ENCODE data around the gene DAB2. TPM values are rescaled to one million over a fixed set of nuclear protein-coding genes. Genes with fewer than 3 reads are reported as not detected.
A peak's percentile ranks its signal among the peaks of the same experiment; 100 is the strongest.

The DAB2 gene
- polyA plus RNA-seq, 1 donor (not counting 4 experiments of a cell fraction or from before 2014, with no cell fraction given), result 10.4 TPM

GRCh38 chr5:39411061-39411460, 13.7 kb downstream of the DAB2 start:
- peak overlapping the region; percentile 1 for H3K27ac ChIP-seq (ENCODE audit: control insufficient read depth, insufficient read depth, low read length)
- H3K27me3 ChIP-seq (ENCODE audit: control insufficient read depth, extremely low read depth, insufficient read depth, low read length), result no peaks in the 10 kb centered on the region
- H3K9ac ChIP-seq (ENCODE audit: control insufficient read depth, extremely low read depth, insufficient read depth, low read length), result no peak overlapping the region
- FAIRE-seq (no peak), DNase-seq (ENCODE audit: low read depth, low spot score) (no peak)
- H3K4me2 ChIP-seq (ENCODE audit: control insufficient read depth, extremely low read depth, insufficient read depth, low read depth, low read length), result peak overlapping the region; percentile 25
- H2AFZ ChIP-seq (ENCODE audit: control insufficient read depth, low read length), result no peak overlapping the region
- dilution Hi-C loops (cut with MboI; ENCODE audit: extremely low pct_ligation_motif_present, low sequenced_read_pairs), result no loop called here
- peaks cover 5% of the 10 kb centered on the region for H3K79me2 ChIP-seq (ENCODE audit: control insufficient read depth, insufficient read depth, low read length)
- no peaks in the 10 kb centered on the region for H4K20me1 ChIP-seq (ENCODE audit: control insufficient read depth, extremely low read depth, insufficient read depth, low read length)
- no peaks in the 10 kb centered on the region for H3K9me1 ChIP-seq (ENCODE audit: control insufficient read depth, extremely low read depth, insufficient read depth, low read length)
- TF ChIP-seq EZH2 (IDR thresholded peaks at IDR 0.05; ENCODE audit: low read length), result no peak
- TF ChIP-seq, protein P1, sequence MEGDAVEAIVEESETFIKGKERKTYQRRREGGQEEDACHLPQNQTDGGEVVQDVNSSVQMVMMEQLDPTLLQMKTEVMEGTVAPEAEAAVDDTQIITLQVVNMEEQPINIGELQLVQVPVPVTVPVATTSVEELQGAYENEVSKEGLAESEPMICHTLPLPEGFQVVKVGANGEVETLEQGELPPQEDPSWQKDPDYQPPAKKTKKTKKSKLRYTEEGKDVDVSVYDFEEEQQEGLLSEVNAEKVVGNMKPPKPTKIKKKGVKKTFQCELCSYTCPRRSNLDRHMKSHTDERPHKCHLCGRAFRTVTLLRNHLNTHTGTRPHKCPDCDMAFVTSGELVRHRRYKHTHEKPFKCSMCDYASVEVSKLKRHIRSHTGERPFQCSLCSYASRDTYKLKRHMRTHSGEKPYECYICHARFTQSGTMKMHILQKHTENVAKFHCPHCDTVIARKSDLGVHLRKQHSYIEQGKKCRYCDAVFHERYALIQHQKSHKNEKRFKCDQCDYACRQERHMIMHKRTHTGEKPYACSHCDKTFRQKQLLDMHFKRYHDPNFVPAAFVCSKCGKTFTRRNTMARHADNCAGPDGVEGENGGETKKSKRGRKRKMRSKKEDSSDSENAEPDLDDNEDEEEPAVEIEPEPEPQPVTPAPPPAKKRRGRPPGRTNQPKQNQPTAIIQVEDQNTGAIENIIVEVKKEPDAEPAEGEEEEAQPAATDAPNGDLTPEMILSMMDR (optimal IDR thresholded peaks at IDR 0.05 in 1 of 3, IDR thresholded peaks at IDR 0.05 in 1 of 3, conservative IDR thresholded peaks at IDR 0.05 in 1 of 3; ENCODE audit: extremely low read depth in 1 of 3, insufficient read depth in 2 of 3, low read length in 3 of 3), result no peak
- H3K9me3 ChIP-seq (ENCODE audit: control insufficient read depth, low read depth, low read length), result no peaks in the 10 kb centered on the region
- H3K4me3 ChIP-seq (ENCODE audit: control insufficient read depth in 2 of 3, extremely low read depth in 1 of 3, insufficient read depth in 2 of 3, low read depth in 1 of 3, low read length in 3 of 3), result no peak overlapping the region
- H3K4me1 ChIP-seq (ENCODE audit: control insufficient read depth, extremely low read depth, insufficient read depth, low read length), result peaks cover 23% of the 10 kb centered on the region
- H3K36me3 ChIP-seq (ENCODE audit: control insufficient read depth in 2 of 2, extremely low read depth in 1 of 2, insufficient read depth in 2 of 2, low read length in 2 of 2), result no peaks in the 10 kb centered on the region

- H2AFZ ChIP-seq (ENCODE audit: control insufficient read depth, low read length), result no peak overlapping the region
- TF ChIP-seq, protein P1 (optimal IDR thresholded peaks at IDR 0.05 in 1 of 3, IDR thresholded peaks at IDR 0.05 in 1 of 3, conservative IDR thresholded peaks at IDR 0.05 in 1 of 3; ENCODE audit: extremely low read depth in 1 of 3, insufficient read depth in 2 of 3, low read length in 3 of 3), result no peak
- TF ChIP-seq EZH2 (IDR thresholded peaks at IDR 0.05; ENCODE audit: low read length), result no peak
- H3K27ac ChIP-seq (ENCODE audit: control insufficient read depth, insufficient read depth, low read length), result no peak overlapping the region
- H3K4me2 ChIP-seq (ENCODE audit: control insufficient read depth, extremely low read depth, insufficient read depth, low read depth, low read length), result no peak overlapping the region
- H3K9me3 ChIP-seq (ENCODE audit: control insufficient read depth, low read depth, low read length), result no peaks in the 10 kb centered on the region
- H3K27me3 ChIP-seq (ENCODE audit: control insufficient read depth, extremely low read depth, insufficient read depth, low read length), result no peaks in the 10 kb centered on the region
- peaks cover 23% of the 10 kb centered on the region for H3K4me1 ChIP-seq (ENCODE audit: control insufficient read depth, extremely low read depth, insufficient read depth, low read length)
- H3K79me2 ChIP-seq (ENCODE audit: control insufficient read depth, insufficient read depth, low read length), result peaks cover 3% of the 10 kb centered on the region
- no peaks in the 10 kb centered on the region for H3K36me3 ChIP-seq (ENCODE audit: control insufficient read depth in 2 of 2, extremely low read depth in 1 of 2, insufficient read depth in 2 of 2, low read length in 2 of 2)
- no peaks in the 10 kb centered on the region for H4K20me1 ChIP-seq (ENCODE audit: control insufficient read depth, extremely low read depth, insufficient read depth, low read length)
- no peaks in the 10 kb centered on the region for H3K9me1 ChIP-seq (ENCODE audit: control insufficient read depth, extremely low read depth, insufficient read depth, low read length)
- FAIRE-seq (no peak), DNase-seq (ENCODE audit: low read depth, low spot score) (no peak)
- dilution Hi-C loops (cut with MboI; ENCODE audit: extremely low pct_ligation_motif_present, low sequenced_read_pairs), result no loop called here
- no peak overlapping the region for H3K9ac ChIP-seq (ENCODE audit: control insufficient read depth, extremely low read depth, insufficient read depth, low read length)
- no peak overlapping the region for H3K4me3 ChIP-seq (ENCODE audit: control insufficient read depth in 2 of 3, extremely low read depth in 1 of 3, insufficient read depth in 2 of 3, low read depth in 1 of 3, low read length in 3 of 3)
These were observed 15.7 kb downstream of the DAB2 start for GRCh38 chr5:39409033-39409432.
